ENCODE measurements around the gene KIF22. TPM values are rescaled to one million over a fixed set of nuclear protein-coding genes. Genes with fewer than 3 reads are reported as not detected.

The KIF22 gene
- total RNA-seq, 1 donor from 2014 or later: 28.6 TPM

- H3K36me3 ChIP-seq: peaks cover 13 to 24% of the 10 kb centered on the region in 2 donors
- no peak for TF ChIP-seq CTCF (IDR thresholded peaks at IDR 0.05)
- no peaks in the 10 kb centered on the region for H3K27me3 ChIP-seq
- no peak for DNase-seq (ENCODE audit: low spot score in 2 of 2)
- peaks cover 15 to 23% of the 10 kb centered on the region in 2 donors for H3K4me1 ChIP-seq
- intact Hi-C loops (cut with DNase I): loop anchor here (1.0 to 10.0 kb wide), 7 partner anchors 14 to 1650 kb away; partner anchors contain the start of genes ALDOA, ARMC5, CDIPT and HIRIP3
- peak overlapping the region; percentile 68 to 87 for H3K4me3 ChIP-seq
- no peaks in the 10 kb centered on the region for H3K9me3 ChIP-seq
- peak overlapping the region; percentile 95 to 99 for H3K27ac ChIP-seq
These were observed 14.1 kb downstream of the KIF22 start for GRCh38 chr16:29804455-29805231.

- Histone ChIP-seq H3K9me3 (no peaks in the 10 kb centered on the region), H3K27ac (peak overlapping the region; percentile 95 to 99), H3K4me3 (peak overlapping the region; percentile 68 to 87), H3K36me3 (peaks cover 14 to 25% of the 10 kb centered on the region in 2 donors), H3K4me1 (peaks cover 15 to 30% of the 10 kb centered on the region in 2 donors), H3K27me3 (no peaks in the 10 kb centered on the region)
- intact Hi-C loops (cut with DNase I): loop anchor here (1.0 to 10.0 kb wide), 8 partner anchors 15 to 1649 kb away; partner anchors contain the start of genes ALDOA, ARMC5, CDIPT and HIRIP3
- TF ChIP-seq CTCF (IDR thresholded peaks at IDR 0.05): peak in 2 of 3 experiments; percentile 10 to 12
- peak; percentile 89 to 98 for DNase-seq (ENCODE audit: low spot score in 2 of 2)
These were observed 14.9 kb downstream of the KIF22 start for GRCh38 chr16:29805232-29806098.

GRCh38 chr16:29806099-29806579, 15.6 kb downstream of the KIF22 start, which contains the start of gene MAZ:
TSS of gene MAZ (plus strand) at chr16:29806529. CDS start at chr16:29806702, 173 bp downstream.
- Histone ChIP-seq H3K27me3 (no peaks in the 10 kb centered on the region), H3K9me3 (no peaks in the 10 kb centered on the region), H3K4me1 (peaks cover 18 to 34% of the 10 kb centered on the region in 2 donors), H3K36me3 (peaks cover 14 to 22% of the 10 kb centered on the region in 2 donors), H3K27ac (peak within 1 kb of the TSS; percentile 95 to 99), H3K4me3 (peak within 1 kb of the TSS; percentile 75 to 87)
- intact Hi-C loops (cut with DNase I): loop anchor here (2.0 to 10.0 kb wide), 6 partner anchors 43 to 1649 kb away; partner anchors contain the start of genes ALDOA, ARMC5, HIRIP3 and INO80E
- no peak for DNase-seq (ENCODE audit: low spot score in 2 of 2)
- no peak for TF ChIP-seq CTCF (IDR thresholded peaks at IDR 0.05)

GRCh38 chr16:29806641-29807425, 16.3 kb downstream of the KIF22 start:
- TF ChIP-seq CTCF (IDR thresholded peaks at IDR 0.05): no peak
- H3K4me1 ChIP-seq: peaks cover 18 to 34% of the 10 kb centered on the region in 2 donors
- H3K27me3 ChIP-seq: no peaks in the 10 kb centered on the region
- intact Hi-C loops (cut with DNase I): loop anchor here (1.0 to 10.0 kb wide), 7 partner anchors 9 to 1648 kb away; partner anchors contain the start of genes ALDOA, ARMC5, HIRIP3 and INO80E
- peak overlapping the region; percentile 88 to 94 for H3K27ac ChIP-seq
- peaks cover 14 to 19% of the 10 kb centered on the region in 2 donors for H3K36me3 ChIP-seq
- DNase-seq (ENCODE audit: low spot score in 2 of 2): no peak
- no peaks in the 10 kb centered on the region for H3K9me3 ChIP-seq
- H3K4me3 ChIP-seq: peak overlapping the region; percentile 64 to 75

Measured in ascending aorta (tissue), 2 donors.